Kidney (tissue), 14 donors: ENCODE results near the gene FHDC1. TPM values are rescaled to one million over a fixed set of nuclear protein-coding genes. Genes with fewer than 3 reads are reported as not detected.

Source experiments
- DNase-seq, 5 donors: peaks; one replicate each; pipeline ENCODE4 v3.0.0-alpha.2; 2013 to 2020
- FAIRE-seq: peaks from 2 replicates; lab custom pipeline; 2012; peaks lifted over from hg19 to GRCh38; lab: Jason Lieb, UNC
- H3K27ac ChIP-seq, 2 donors: one replicate each; pipeline ENCODE4 v1.7.0; 2013; ENCODE audit warnings: low read depth in 2 of 2, low read length in 2 of 2, inconsistent platforms in 1 of 2
- H3K27me3 ChIP-seq: one replicate; pipeline ENCODE4 v1.7.1; 2013; ENCODE audit warnings: low read length, inconsistent platforms; ENCODE audit not compliant: control insufficient read depth, insufficient read depth
- H3K36me3 ChIP-seq, 3 donors: one replicate each; pipeline versions ENCODE4 v1.7.0 to v1.7.1; 2013; ENCODE audit warnings: low read length in 3 of 3, control low read depth in 1 of 3, inconsistent platforms in 1 of 3; ENCODE audit not compliant: insufficient read depth in 3 of 3, control insufficient read depth in 2 of 3
- H3K4me1 ChIP-seq, 3 donors: one replicate each; pipeline versions ENCODE4 v1.7.0 to v1.7.1; 2013; ENCODE audit warnings: low read length in 3 of 3, inconsistent platforms in 1 of 3, low read depth in 1 of 3; ENCODE audit not compliant: control insufficient read depth in 2 of 3, insufficient read depth in 2 of 3
- H3K4me3 ChIP-seq, 3 donors: one replicate each; pipeline versions ENCODE4 v1.7.0 to v1.8.1; 2013; ENCODE audit warnings: low read length in 3 of 3, control low read depth in 1 of 3, inconsistent platforms in 1 of 3
- H3K9ac ChIP-seq, 3 donors: one replicate each; pipeline versions ENCODE4 v1.7.0 to v1.7.1; 2013; ENCODE audit warnings: low read length in 3 of 3, control low read depth in 1 of 3, inconsistent platforms in 1 of 3
- H3K9me3 ChIP-seq, 3 donors: one replicate each; pipeline versions ENCODE4 v1.7.0 to v1.7.1; 2013; ENCODE audit warnings: low read length in 3 of 3, control low read depth in 1 of 3, inconsistent platforms in 1 of 3; ENCODE audit not compliant: control insufficient read depth in 2 of 3, insufficient read depth in 1 of 3
- CTCF ChIP-seq: IDR thresholded peaks from 3 replicates; pipeline ENCODE4 v1.5.1; 2012; ENCODE audit warnings: mild to moderate bottlenecking, moderate library complexity, borderline replicate concordance; ENCODE audit not compliant: insufficient read depth; ENCODE audit errors: extremely low read depth
- intact Hi-C: fragments of 100-400 bp; cut with DNase I; formaldehyde crosslinking; loops from one replicate; pipeline ENCODE4 v1.11.1; 2022
- polyA plus RNA-seq: library from polyadenylated mRNA; stranded (reverse); fragments of 350-450 nt; fragmentation: Illumina TruSeq; extraction: RNeasy Lipid Tissue Mini Kit (QIAGEN cat#74804); gene quantifications from one replicate; pipeline ENCODE4 v1.2.3, GENCODE V29; 2014; ENCODE audit warnings: low read depth, low replicate concordance; ENCODE audit not compliant: insufficient read depth
- total RNA-seq: library from RNA; stranded (reverse); fragmentation: NEBNext Ultra II Directional; extraction: Animal tissue kit (Norgen Biotek cat#: 25700); gene quantifications from one replicate; pipeline ENCODE4 v1.2.1, GENCODE V29; 2021
- donor health status: control.
- donor health status: control.
- donor health status: control.
- donor health status: control.
- donor health status: control.
- donor health status: DM: yes; HTN: yes; CAD: no.
- donor health status: Normal renal cell carcinoma (clear cell type).

FHDC1 gene
- total and polyA plus RNA-seq, 2 donors from 2014 or later: 1.5 to 5.9 TPM

GRCh38 chr4:153021276-153021675, 85.2 kb downstream of the FHDC1 start:
- no peak overlapping the region for H3K4me3 ChIP-seq
- no peaks in the 10 kb centered on the region for H3K27me3 ChIP-seq
- no peak overlapping the region for H3K27ac ChIP-seq
- no peaks in the 10 kb centered on the region for H3K36me3 ChIP-seq
- H3K4me1 ChIP-seq: no peaks in the 10 kb centered on the region
- intact Hi-C loops: no loop called here
- no peak for FAIRE-seq
- no peaks in the 10 kb centered on the region for H3K9me3 ChIP-seq
- DNase-seq: no peak
- H3K9ac ChIP-seq: no peak overlapping the region
- no peak for TF ChIP-seq CTCF

DNA sequence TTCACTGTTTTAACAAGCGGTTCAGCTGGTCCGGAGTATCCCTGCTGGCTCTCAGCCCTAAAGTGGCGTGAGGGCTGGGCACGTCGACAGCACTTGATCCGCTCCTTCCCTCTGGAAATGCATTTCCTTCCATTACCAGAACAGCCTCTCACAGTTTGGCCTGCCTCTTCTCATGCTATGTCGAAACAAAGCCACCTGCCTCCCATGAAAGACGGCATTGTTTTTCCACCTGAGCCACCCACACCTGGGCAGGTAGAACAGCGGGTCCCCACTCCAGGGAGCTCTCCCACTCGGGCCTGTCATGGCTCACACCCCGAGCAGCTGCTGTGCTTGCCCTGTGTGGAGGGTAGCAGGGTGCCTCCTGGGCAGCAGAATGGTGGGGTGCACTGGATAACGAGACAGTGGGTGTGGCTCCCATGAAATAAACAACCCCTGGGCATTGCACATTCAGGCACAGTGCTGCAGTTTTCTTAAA, 86.2 kb downstream of the FHDC1 start:
- FAIRE-seq: no peak
- Histone ChIP-seq H3K4me3 (no peak overlapping the region), H3K27me3 (no peaks in the 10 kb centered on the region), H3K36me3 (no peaks in the 10 kb centered on the region), H3K9ac (no peak overlapping the region), H3K9me3 (peaks cover 0 to 2% (median 0%) of the 10 kb centered on the region in 3 donors), H3K4me1 (no peaks in the 10 kb centered on the region), H3K27ac (no peak overlapping the region)
- no peak for DNase-seq
- intact Hi-C loops: no loop called here
- no peak for TF ChIP-seq CTCF

DNA sequence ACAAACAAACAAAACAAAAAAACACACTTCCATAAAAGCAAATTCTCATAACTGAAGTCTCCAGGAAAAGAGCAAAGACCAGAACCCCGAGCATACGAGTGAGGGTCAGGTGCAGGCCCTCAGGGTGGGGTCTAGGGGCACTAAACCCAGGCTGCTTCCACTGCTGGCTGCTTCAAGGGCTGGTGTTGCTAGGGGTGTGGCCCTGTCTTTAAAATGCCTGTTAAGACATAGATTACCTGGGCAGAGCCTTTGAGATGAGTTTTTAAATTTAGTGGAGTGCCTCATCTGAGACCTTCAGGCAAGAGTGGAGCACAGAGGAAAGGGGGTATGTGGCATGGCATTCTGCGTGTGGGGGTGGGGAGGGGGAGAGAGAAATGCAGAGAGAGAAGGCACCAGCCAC, 87.0 kb downstream of the FHDC1 start:
- Histone ChIP-seq H3K4me3 (no peak overlapping the region), H3K9me3 (peaks cover 0 to 2% (median 0%) of the 10 kb centered on the region in 3 donors), H3K36me3 (no peaks in the 10 kb centered on the region), H3K27me3 (no peaks in the 10 kb centered on the region), H3K9ac (no peak overlapping the region), H3K4me1 (no peaks in the 10 kb centered on the region), H3K27ac (no peak overlapping the region)
- no peak for TF ChIP-seq CTCF
- no peak for FAIRE-seq
- no peak for DNase-seq
- intact Hi-C loops: no loop called here
